ENCODE data around the gene DSCAML1.

DSCAML1 gene

GRCh38 chr11:117826190-117826570 is 29.2 kb upstream of the DSCAML1 start:
- DNase-seq: no peak
- CTCF ChIA-PET: interaction anchor here (0.9 to 11.7 kb wide), 9 partner anchors 9 to 253 kb away, joined by 3 to 129 read pairs (median 16); no protein-coding TSS in a partner anchor
- POLR2A ChIA-PET: no interaction called here
- 91% methylated on average over 9 of the region's 10 CpGs for WGBS (ENCODE audit: insufficient coverage)
- no peak overlapping the region for H3K4me3 ChIP-seq (ENCODE audit: control insufficient read depth in 1 of 7, extremely low read depth in 1 of 7, insufficient read depth in 4 of 7, low read depth in 2 of 7, low read length in 6 of 7)
- no peak overlapping the region for H3K27ac ChIP-seq (ENCODE audit: insufficient read depth in 1 of 2, low read depth in 1 of 2, low read length in 2 of 2, poor library complexity in 1 of 2, severe bottlenecking in 2 of 2)
- H3K4me1 ChIP-seq (ENCODE audit: control extremely low read depth in 1 of 4, control insufficient read depth in 4 of 4, insufficient read depth in 4 of 4, low read length in 3 of 4): peaks cover 3 to 81% (median 78%) of the 10 kb centered on the region in 4 experiments
- H3K9me3 ChIP-seq (ENCODE audit: control extremely low read depth in 1 of 5, control insufficient read depth in 4 of 5, insufficient read depth in 2 of 5, low read depth in 1 of 5, low read length in 4 of 5): no peaks in the 10 kb centered on the region
- no peaks in the 10 kb centered on the region for H3K27me3 ChIP-seq (replicated peaks in 2 of 5; ENCODE audit: control insufficient read depth in 4 of 5, insufficient read depth in 5 of 5, low read length in 4 of 5)
- no peaks in the 10 kb centered on the region for H3K36me3 ChIP-seq (ENCODE audit: control insufficient read depth in 4 of 4, insufficient read depth in 4 of 4, low read length in 3 of 4)

- CTCF ChIA-PET: interaction anchor here (0.9 to 11.7 kb wide), 8 partner anchors 9 to 254 kb away, joined by 3 to 129 read pairs (median 40); no protein-coding TSS in a partner anchor
- Histone ChIP-seq H3K27ac (ENCODE audit: insufficient read depth in 1 of 2, low read depth in 1 of 2, low read length in 2 of 2, poor library complexity in 1 of 2, severe bottlenecking in 2 of 2) (no peak overlapping the region), H3K4me3 (ENCODE audit: control insufficient read depth in 1 of 7, extremely low read depth in 1 of 7, insufficient read depth in 4 of 7, low read depth in 2 of 7, low read length in 6 of 7) (no peak overlapping the region), H3K27me3 (replicated peaks in 2 of 5; ENCODE audit: control insufficient read depth in 4 of 5, insufficient read depth in 5 of 5, low read length in 4 of 5) (no peaks in the 10 kb centered on the region), H3K9me3 (ENCODE audit: control extremely low read depth in 1 of 5, control insufficient read depth in 4 of 5, insufficient read depth in 2 of 5, low read depth in 1 of 5, low read length in 4 of 5) (no peaks in the 10 kb centered on the region), H3K36me3 (ENCODE audit: control insufficient read depth in 4 of 4, insufficient read depth in 4 of 4, low read length in 3 of 4) (no peaks in the 10 kb centered on the region), H3K4me1 (ENCODE audit: control extremely low read depth in 1 of 4, control insufficient read depth in 4 of 4, insufficient read depth in 4 of 4, low read length in 3 of 4) (peaks cover 3 to 76% (median 73%) of the 10 kb centered on the region in 4 experiments)
- POLR2A ChIA-PET: no interaction called here
- 95% methylated on average over 7 of the region's 8 CpGs for WGBS (ENCODE audit: insufficient coverage)
- DNase-seq: no peak
Observed at GRCh38 chr11:117825538-117826189, 28.6 kb upstream of the DSCAML1 start.

- peak within 1 kb of the TSS in 3 of 7 experiments; percentile 5 to 33 (median 16) for H3K4me3 ChIP-seq (ENCODE audit: control insufficient read depth in 1 of 7, extremely low read depth in 1 of 7, insufficient read depth in 4 of 7, low read depth in 2 of 7, low read length in 6 of 7)
- H3K4me1 ChIP-seq (ENCODE audit: control extremely low read depth in 1 of 4, control insufficient read depth in 4 of 4, insufficient read depth in 4 of 4, low read length in 3 of 4): peaks cover 3 to 73% (median 66%) of the 10 kb centered on the region in 4 experiments
- POLR2A ChIA-PET: interaction anchor here (0.6 to 1.7 kb wide), 3 partner anchors 17 to 122 kb away, joined by 3 to 4 read pairs (median 3); no protein-coding TSS in a partner anchor
- H3K9me3 ChIP-seq (ENCODE audit: control extremely low read depth in 1 of 5, control insufficient read depth in 4 of 5, insufficient read depth in 2 of 5, low read depth in 1 of 5, low read length in 4 of 5): no peaks in the 10 kb centered on the region
- no peaks in the 10 kb centered on the region for H3K36me3 ChIP-seq (ENCODE audit: control insufficient read depth in 4 of 4, insufficient read depth in 4 of 4, low read length in 3 of 4)
- H3K27ac ChIP-seq (ENCODE audit: insufficient read depth in 1 of 2, low read depth in 1 of 2, low read length in 2 of 2, poor library complexity in 1 of 2, severe bottlenecking in 2 of 2): peak within 1 kb of the TSS; percentile 9 to 51
- H3K27me3 ChIP-seq (replicated peaks in 2 of 5; ENCODE audit: control insufficient read depth in 4 of 5, insufficient read depth in 5 of 5, low read length in 4 of 5): no peaks in the 10 kb centered on the region
- 64% methylated on average over 15 of the region's 22 CpGs for WGBS (ENCODE audit: insufficient coverage)
- peak in 2 of 3 donors; percentile 49 to 51 for DNase-seq
- CTCF ChIA-PET: interaction anchor here (1.0 to 11.7 kb wide), 13 partner anchors 8 to 254 kb away, joined by 3 to 129 read pairs (median 16); no protein-coding TSS in a partner anchor
Observed at GRCh38 chr11:117824571-117825537, 27.8 kb upstream of the DSCAML1 start, which contains the start of gene FXYD2. Gene FXYD2, minus strand, starts transcription at chr11:117824744. Its CDS starts 66 bp downstream, at chr11:117824678.

GRCh38 chr11:117823946-117824420 is 27.0 kb upstream of the DSCAML1 start:
- DNase-seq: peak; percentile 66 to 93 (median 90)
- H3K4me3 ChIP-seq (ENCODE audit: control insufficient read depth in 1 of 7, extremely low read depth in 1 of 7, insufficient read depth in 4 of 7, low read depth in 2 of 7, low read length in 6 of 7): peak overlapping the region in 3 of 7 experiments; percentile 5 to 33 (median 16)
- no peaks in the 10 kb centered on the region for H3K27me3 ChIP-seq (replicated peaks in 2 of 5; ENCODE audit: control insufficient read depth in 4 of 5, insufficient read depth in 5 of 5, low read length in 4 of 5)
- ChIA-PET CTCF (interaction anchor here (1.1 to 11.7 kb wide), 15 partner anchors 9 to 255 kb away, joined by 3 to 129 read pairs (median 7); no protein-coding TSS in a partner anchor), POLR2A (interaction anchor here (0.6 to 1.7 kb wide), 3 partner anchors 16 to 123 kb away, joined by 3 to 4 read pairs (median 3); no protein-coding TSS in a partner anchor)
- no peaks in the 10 kb centered on the region for H3K36me3 ChIP-seq (ENCODE audit: control insufficient read depth in 4 of 4, insufficient read depth in 4 of 4, low read length in 3 of 4)
- peak overlapping the region; percentile 9 to 51 for H3K27ac ChIP-seq (ENCODE audit: insufficient read depth in 1 of 2, low read depth in 1 of 2, low read length in 2 of 2, poor library complexity in 1 of 2, severe bottlenecking in 2 of 2)
- peaks cover 3 to 75% (median 62%) of the 10 kb centered on the region in 4 experiments for H3K4me1 ChIP-seq (ENCODE audit: control extremely low read depth in 1 of 4, control insufficient read depth in 4 of 4, insufficient read depth in 4 of 4, low read length in 3 of 4)
- WGBS (ENCODE audit: insufficient coverage): 5% methylated on average over 12 of the region's 13 CpGs
- H3K9me3 ChIP-seq (ENCODE audit: control extremely low read depth in 1 of 5, control insufficient read depth in 4 of 5, insufficient read depth in 2 of 5, low read depth in 1 of 5, low read length in 4 of 5): no peaks in the 10 kb centered on the region

GRCh38 chr11:117823294-117823945 is 26.4 kb upstream of the DSCAML1 start:
- ChIA-PET CTCF (interaction anchor here (0.7 to 11.7 kb wide), 21 partner anchors 10 to 319 kb away, joined by 3 to 129 read pairs (median 5); no protein-coding TSS in a partner anchor), POLR2A (interaction anchor here (0.6 to 1.7 kb wide), 2 partner anchors 124 to 219 kb away, joined by 4 to 5 read pairs; no protein-coding TSS in a partner anchor)
- H3K9me3 ChIP-seq (ENCODE audit: control extremely low read depth in 1 of 5, control insufficient read depth in 4 of 5, insufficient read depth in 2 of 5, low read depth in 1 of 5, low read length in 4 of 5): no peaks in the 10 kb centered on the region
- no peaks in the 10 kb centered on the region for H3K27me3 ChIP-seq (replicated peaks in 2 of 5; ENCODE audit: control insufficient read depth in 4 of 5, insufficient read depth in 5 of 5, low read length in 4 of 5)
- H3K36me3 ChIP-seq (ENCODE audit: control insufficient read depth in 4 of 4, insufficient read depth in 4 of 4, low read length in 3 of 4): no peaks in the 10 kb centered on the region
- H3K4me1 ChIP-seq (ENCODE audit: control extremely low read depth in 1 of 4, control insufficient read depth in 4 of 4, insufficient read depth in 4 of 4, low read length in 3 of 4): peaks cover 3 to 75% (median 57%) of the 10 kb centered on the region in 4 experiments
- peak in 2 of 3 donors; percentile 63 to 71 for DNase-seq
- 11% methylated on average over 17 of the region's 18 CpGs for WGBS (ENCODE audit: insufficient coverage)
- H3K27ac ChIP-seq (ENCODE audit: insufficient read depth in 1 of 2, low read depth in 1 of 2, low read length in 2 of 2, poor library complexity in 1 of 2, severe bottlenecking in 2 of 2): peak overlapping the region; percentile 9 to 51
- H3K4me3 ChIP-seq (ENCODE audit: control insufficient read depth in 1 of 7, extremely low read depth in 1 of 7, insufficient read depth in 4 of 7, low read depth in 2 of 7, low read length in 6 of 7): peak overlapping the region in 2 of 7 experiments; percentile 16 to 33

All from common myeloid progenitor, CD34-positive (primary cell).